Ascending aorta (tissue), 2 donors: Measurements from ENCODE around the gene APOBEC3B. TPM values are rescaled to one million over a fixed set of nuclear protein-coding genes. Genes with fewer than 3 reads are reported as not detected.
A peak's percentile ranks its signal among the peaks of the same experiment; 100 is the strongest.
"Not testable (repeated sequence)": the region's sequence is repeated elsewhere in the genome, so short reads cannot be mapped to it uniquely, and the experiment has no call there.

ENCODE experiments used
- DNase-seq, 2 donors: peaks; one replicate each; pipeline ENCODE4 v3.0.0-alpha.2; 2019; ENCODE audit warnings: low spot score in 2 of 2
- H3K27ac ChIP-seq, 2 donors: fragments of 200-600 bp; sonication (generic); one replicate each; pipeline ENCODE4 v1.5.1; 2016 to 2017; ENCODE audit warnings: mild to moderate bottlenecking in 1 of 2
- H3K27me3 ChIP-seq: fragments of 200-600 bp; sonication (generic); one replicate; pipeline ENCODE4 v1.5.1; 2017
- H3K36me3 ChIP-seq, 2 donors: fragments of 200-600 bp; sonication (generic); one replicate each; pipeline ENCODE4 v1.5.1; 2016
- H3K4me1 ChIP-seq, 2 donors: fragments of 200-600 bp; sonication (generic); one replicate each; pipeline ENCODE4 v1.5.1; 2016 to 2017; ENCODE audit warnings: mild to moderate bottlenecking in 1 of 2
- H3K4me3 ChIP-seq, 2 donors: fragments of 200-600 bp; sonication (generic); one replicate each; pipeline ENCODE4 v1.5.1; 2016 to 2017; ENCODE audit warnings: mild to moderate bottlenecking in 1 of 2
- H3K9me3 ChIP-seq, 2 donors: fragments of 200-600 bp; sonication (generic); one replicate each; pipeline ENCODE4 v1.5.1; 2016
- CTCF ChIP-seq, 3 experiments: fragments of 200-600 bp in 2 of 3; fragments of 450-650 bp in 1 of 3; sonication (generic) in 2 of 3; IDR thresholded peaks; one replicate each; pipeline ENCODE4 v1.5.1; 2016 to 2019; ENCODE audit warnings: antibody characterized with exemption in 3 of 3, mild to moderate bottlenecking in 1 of 3, moderate library complexity in 1 of 3
- intact Hi-C: fragments of 100-400 bp; cut with DNase I; formaldehyde crosslinking; loops from one replicate; pipeline ENCODE4 v1.15.1; 2023
- total RNA-seq: library from RNA; depleted of rRNA; stranded (reverse); fragments of >200 nt; gene quantifications from one replicate; pipeline ENCODE4 v1.1.0, GENCODE V29; 2016

The APOBEC3B gene
- total RNA-seq, 1 donor from 2014 or later, result 0.64 TPM

DNA sequence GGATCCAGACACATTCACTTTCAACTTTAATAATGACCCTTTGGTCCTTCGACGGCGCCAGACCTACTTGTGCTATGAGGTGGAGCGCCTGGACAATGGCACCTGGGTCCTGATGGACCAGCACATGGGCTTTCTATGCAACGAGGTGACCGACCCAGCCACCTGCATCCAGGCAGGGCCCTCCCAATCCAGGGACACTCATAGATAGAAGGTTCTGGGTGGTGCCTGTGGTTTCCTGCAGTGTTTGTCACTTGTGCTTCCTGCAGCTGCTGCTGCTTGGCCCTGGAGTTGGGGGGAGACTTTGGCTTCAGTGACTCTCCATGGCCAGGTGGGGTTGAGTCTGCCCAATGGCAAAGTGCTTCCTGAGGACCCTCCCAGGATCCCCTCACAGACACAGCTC is 7.3 kb downstream of the APOBEC3B start:
- Histone ChIP-seq H3K9me3 (no peaks in the 10 kb centered on the region), H3K27ac (no peak overlapping the region), H3K27me3 (no peaks in the 10 kb centered on the region), H3K4me1 (no peaks in the 10 kb centered on the region), H3K36me3 (no peaks in the 10 kb centered on the region), H3K4me3 (no peak overlapping the region)
- no peak for TF ChIP-seq CTCF (IDR thresholded peaks at IDR 0.05)
- no peak for DNase-seq
- intact Hi-C loops, result no loop called here

DNA sequence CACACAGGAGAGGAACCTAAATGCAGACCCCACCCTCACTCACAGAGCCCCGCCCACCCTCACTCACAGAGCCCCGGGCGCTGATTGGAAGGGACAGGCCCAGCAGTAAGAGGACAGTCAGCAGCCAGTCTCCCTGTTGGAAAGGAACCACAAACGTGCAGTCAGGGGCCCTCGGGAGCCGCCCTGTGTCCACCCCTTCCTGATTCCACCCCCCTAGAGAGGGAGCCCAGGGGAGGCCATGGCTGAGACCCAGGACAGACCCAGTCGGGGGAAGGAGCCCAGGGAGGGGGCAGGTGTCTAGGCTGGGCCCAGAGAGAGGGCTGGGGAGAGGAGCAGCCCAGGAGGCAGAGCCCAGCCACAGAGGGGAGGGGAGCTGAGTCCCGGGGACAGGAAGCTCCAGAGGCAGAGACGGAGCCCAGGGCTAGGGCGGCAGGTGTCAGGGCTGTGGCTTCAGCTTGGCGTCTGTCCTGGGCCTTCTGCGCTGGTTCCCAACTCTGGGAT is 10.8 kb downstream of the APOBEC3B start:
- H3K4me1 ChIP-seq, H3K27ac ChIP-seq, intact Hi-C loops, H3K27me3 ChIP-seq, H3K36me3 ChIP-seq, H3K9me3 ChIP-seq, DNase-seq, H3K4me3 ChIP-seq: not testable (repeated sequence)

DNA sequence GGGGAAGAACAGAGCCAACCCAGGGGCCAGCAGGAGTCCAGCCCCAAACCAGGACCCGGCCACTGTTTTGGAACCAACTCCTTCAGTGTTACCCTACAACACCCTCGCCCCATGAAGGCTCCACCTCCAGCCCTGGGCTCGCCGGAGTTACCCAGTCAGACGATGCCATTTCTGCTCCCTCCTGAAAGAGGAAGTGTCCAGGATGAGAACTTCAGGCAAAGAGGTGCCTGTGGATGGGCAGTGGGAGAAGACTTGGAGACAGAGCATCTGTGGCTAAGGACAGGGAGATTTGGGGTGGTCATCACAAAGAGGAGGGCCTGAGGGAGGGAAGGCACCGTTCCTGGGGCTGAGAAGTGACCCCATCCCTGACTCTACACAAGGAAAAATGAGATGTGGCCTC is 14.0 kb downstream of the APOBEC3B start:
- intact Hi-C loops, result no loop called here
- no peaks in the 10 kb centered on the region for H3K9me3 ChIP-seq
- no peak overlapping the region for H3K27ac ChIP-seq
- no peaks in the 10 kb centered on the region for H3K4me1 ChIP-seq
- H3K27me3 ChIP-seq, result no peaks in the 10 kb centered on the region
- H3K36me3 ChIP-seq, result no peaks in the 10 kb centered on the region
- no peak overlapping the region for H3K4me3 ChIP-seq
- DNase-seq, result no peak
- no peak for TF ChIP-seq CTCF (IDR thresholded peaks at IDR 0.05)

- H3K4me1 ChIP-seq, result no peaks in the 10 kb centered on the region
- no peaks in the 10 kb centered on the region for H3K36me3 ChIP-seq
- no peaks in the 10 kb centered on the region for H3K27me3 ChIP-seq
- DNase-seq, result no peak
- no peak for TF ChIP-seq CTCF (IDR thresholded peaks at IDR 0.05)
- H3K27ac ChIP-seq, result no peak overlapping the region
- no peak overlapping the region for H3K4me3 ChIP-seq
- no peaks in the 10 kb centered on the region for H3K9me3 ChIP-seq
- intact Hi-C loops, result no loop called here
Measured at GRCh38 chr22:38997518-38997917, 15.4 kb downstream of the APOBEC3B start.

GRCh38 chr22:39003165-39003638 is 21.1 kb downstream of the APOBEC3B start:
- peak in 1 of 2 donors; percentile 86 for DNase-seq
- peak overlapping the region in 1 of 2 donors; percentile 6 for H3K27ac ChIP-seq

DNA sequence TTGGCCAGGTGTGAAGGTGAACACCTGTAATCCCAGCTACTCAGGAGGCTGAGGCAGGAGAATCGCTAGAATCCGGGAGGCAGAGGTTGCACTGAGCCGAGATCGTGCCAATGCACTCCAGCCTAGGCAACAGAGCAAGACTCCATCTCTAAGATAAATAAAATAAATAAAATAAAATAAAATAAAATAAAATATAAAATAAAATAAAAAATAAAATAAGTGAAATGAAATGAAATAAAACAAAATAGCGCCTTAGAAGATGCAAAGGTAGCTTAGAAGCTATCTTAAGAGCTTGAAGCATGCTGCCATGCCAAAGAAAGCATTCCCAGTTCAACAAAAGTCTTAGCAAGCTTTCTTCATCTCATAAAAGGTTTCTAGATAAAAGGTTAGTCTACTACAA is 25.0 kb downstream of the APOBEC3B start:
- Histone ChIP-seq H3K4me3 (no peak overlapping the region), H3K4me1 (peaks cover 0 to 4% of the 10 kb centered on the region in 2 donors), H3K27ac (no peak overlapping the region), H3K27me3 (no peaks in the 10 kb centered on the region), H3K9me3 (no peaks in the 10 kb centered on the region), H3K36me3 (no peaks in the 10 kb centered on the region)
- intact Hi-C loops, result loop anchor here (5.0 to 10.0 kb wide), 3 partner anchors 82 to 240 kb away; no protein-coding TSS in a partner anchor
- no peak for DNase-seq
- TF ChIP-seq CTCF (IDR thresholded peaks at IDR 0.05), result no peak

More at GRCh38 chr22:39003165-39003638, 21.1 kb downstream of the APOBEC3B start:
- Histone ChIP-seq H3K36me3 (no peaks in the 10 kb centered on the region), H3K9me3 (no peaks in the 10 kb centered on the region), H3K4me1 (peaks cover 0 to 4% of the 10 kb centered on the region in 2 donors), H3K27me3 (no peaks in the 10 kb centered on the region), H3K4me3 (no peak overlapping the region)
- intact Hi-C loops, result loop anchor here (1.0 to 10.0 kb wide), 2 partner anchors 78 to 133 kb away; no protein-coding TSS in a partner anchor
- peak; percentile 66 to 79 (median 68) for TF ChIP-seq CTCF (IDR thresholded peaks at IDR 0.05)

DNA sequence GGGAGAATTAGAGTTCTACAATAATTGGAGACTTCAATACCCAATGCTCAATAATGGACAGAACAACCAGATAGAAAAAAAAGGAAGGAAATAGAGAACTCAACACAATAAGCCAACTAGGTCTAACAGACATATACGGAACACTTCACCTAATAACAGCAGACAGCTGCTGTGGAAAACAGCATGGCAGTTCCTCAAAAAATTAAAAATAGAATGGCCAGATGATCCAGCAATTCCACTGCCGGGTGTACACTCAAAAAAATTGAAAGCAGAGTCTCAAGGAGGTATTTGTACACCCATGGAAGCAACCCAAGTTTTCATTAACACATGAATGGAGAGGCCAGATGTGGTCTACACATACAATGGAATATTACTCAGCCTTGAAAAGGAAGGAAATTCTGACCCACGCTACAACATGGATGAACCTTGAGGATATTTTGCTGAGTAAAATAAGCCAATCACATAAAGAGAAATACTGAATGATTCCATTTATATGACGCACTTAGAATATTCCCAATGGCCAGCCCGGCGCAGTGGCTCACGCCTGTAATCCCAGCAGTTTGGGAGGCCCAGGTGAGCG is 26.2 kb downstream of the APOBEC3B start:
- H3K4me1 ChIP-seq, H3K9me3 ChIP-seq, H3K36me3 ChIP-seq, H3K4me3 ChIP-seq, DNase-seq, H3K27ac ChIP-seq, H3K27me3 ChIP-seq: not testable (repeated sequence)
- intact Hi-C loops, result loop anchor here (5.0 to 10.0 kb wide), 3 partner anchors 84 to 241 kb away; no protein-coding TSS in a partner anchor
